ENCODE results near the gene DISC1. TPM values are rescaled to one million over a fixed set of nuclear protein-coding genes. Genes with fewer than 3 reads are reported as not detected.

The DISC1 gene
- total and polyA plus RNA-seq, 2 donors (not counting 3 experiments of a cell fraction or from before 2014, with no cell fraction given), result 3.3 to 14.7 TPM

DNA sequence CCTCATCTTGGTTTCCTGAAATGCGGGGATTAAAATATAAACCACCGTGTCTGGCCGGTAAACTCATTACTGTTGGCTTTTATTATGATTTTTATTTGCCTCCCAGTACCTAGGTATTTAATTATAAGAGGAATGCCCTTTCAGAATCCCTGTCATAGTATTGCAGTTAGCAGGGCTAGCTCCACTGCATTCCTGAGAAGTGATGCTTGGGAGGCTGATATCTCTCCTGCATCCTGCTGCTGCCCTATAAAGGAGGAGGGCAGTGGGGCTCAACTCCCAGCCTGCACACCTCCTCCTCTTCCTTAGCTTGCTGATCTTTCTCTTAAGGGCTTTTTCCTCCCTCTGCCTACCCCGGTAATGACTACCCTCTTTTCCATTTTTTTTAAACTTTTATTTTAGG lies 19.9 kb upstream of the DISC1 start:
- FAIRE-seq, result no peak
- CTCF ChIA-PET, result interaction anchor here (2.0 to 3.4 kb wide), 2 partner anchors 10 to 249 kb away, joined by 10 to 15 read pairs; no protein-coding TSS in a partner anchor
- Histone ChIP-seq H3K4me2 (ENCODE audit: insufficient read depth, low read length) (no peak overlapping the region), H3K27ac (ENCODE audit: insufficient read depth, low read depth, low read length) (no peak overlapping the region), H3K4me3 (replicated peaks in 1 of 3; ENCODE audit: insufficient read depth in 1 of 3, low read depth in 1 of 3, low read length in 3 of 3) (no peak overlapping the region), H3K4me1 (ENCODE audit: control insufficient read depth, extremely low read depth, insufficient read depth, low read length) (peaks cover 7% of the 10 kb centered on the region), H2AFZ (ENCODE audit: low read depth, low read length) (no peak overlapping the region), H4K20me1 (replicated peaks; ENCODE audit: control insufficient read depth, extremely low read depth, insufficient read depth, low read length) (no peaks in the 10 kb centered on the region), H3K9me1 (replicated peaks; ENCODE audit: control insufficient read depth, extremely low read depth, insufficient read depth, low read length) (no peaks in the 10 kb centered on the region), H3K36me3 (ENCODE audit: control insufficient read depth in 2 of 2, extremely low read depth in 1 of 2, insufficient read depth in 2 of 2, low read length in 2 of 2) (no peaks in the 10 kb centered on the region), H3K27me3 (ENCODE audit: control insufficient read depth in 2 of 2, insufficient read depth in 2 of 2, low read length in 2 of 2) (peaks cover 6 to 11% of the 10 kb centered on the region in 2 experiments), H3K9me3 (replicated peaks; ENCODE audit: control insufficient read depth, insufficient read depth, low read length) (no peaks in the 10 kb centered on the region), H3K79me2 (ENCODE audit: control insufficient read depth, insufficient read depth, low read length) (no peaks in the 10 kb centered on the region), H3K9ac (replicated peaks; ENCODE audit: extremely low read depth, insufficient read depth, low read length) (no peak overlapping the region)
- POLR2A ChIA-PET, result no interaction called here
- BruUV-seq (replicated peaks), result no TSS peak
- dilution Hi-C loops (cut with MboI; ENCODE audit: extremely low pct_ligation_motif_present, low sequenced_read_pairs), result no loop called here
- intact Hi-C loops (cut with micrococcal nuclease), result loop anchor here (10.0 kb wide), 1 partner anchor 632 kb away; the partner anchor contains the start of genes ARV1 and TTC13
- TF ChIP-seq JUN (IDR thresholded peaks at IDR 0.05; ENCODE audit: borderline replicate concordance, insufficient read depth, insufficient read length, low read depth) (no peak), POLR2AphosphoS5 (IDR thresholded peaks at IDR 0.05; ENCODE audit: insufficient read depth, low read depth, low read length) (no peak), POLR2A (IDR thresholded peaks at IDR 0.05; ENCODE audit: low read depth, low read length) (no peak), GATA2 (IDR thresholded peaks at IDR 0.05; ENCODE audit: insufficient read depth, insufficient read length, low read depth, low read length) (no peak), MYC (IDR thresholded peaks at IDR 0.05; ENCODE audit: low read depth, low read length) (no peak), FOS (IDR thresholded peaks at IDR 0.05; ENCODE audit: borderline replicate concordance, insufficient read depth, low read length) (no peak), EZH2 (IDR thresholded peaks at IDR 0.05; ENCODE audit: borderline replicate concordance, low read depth, low read length, severe bottlenecking) (no peak)
- TF ChIP-seq, protein P1, sequence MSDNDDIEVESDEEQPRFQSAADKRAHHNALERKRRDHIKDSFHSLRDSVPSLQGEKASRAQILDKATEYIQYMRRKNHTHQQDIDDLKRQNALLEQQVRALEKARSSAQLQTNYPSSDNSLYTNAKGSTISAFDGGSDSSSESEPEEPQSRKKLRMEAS (IDR thresholded peaks at IDR 0.05; ENCODE audit: insufficient read depth, insufficient read length), result no peak
- TF ChIP-seq, protein P2, sequence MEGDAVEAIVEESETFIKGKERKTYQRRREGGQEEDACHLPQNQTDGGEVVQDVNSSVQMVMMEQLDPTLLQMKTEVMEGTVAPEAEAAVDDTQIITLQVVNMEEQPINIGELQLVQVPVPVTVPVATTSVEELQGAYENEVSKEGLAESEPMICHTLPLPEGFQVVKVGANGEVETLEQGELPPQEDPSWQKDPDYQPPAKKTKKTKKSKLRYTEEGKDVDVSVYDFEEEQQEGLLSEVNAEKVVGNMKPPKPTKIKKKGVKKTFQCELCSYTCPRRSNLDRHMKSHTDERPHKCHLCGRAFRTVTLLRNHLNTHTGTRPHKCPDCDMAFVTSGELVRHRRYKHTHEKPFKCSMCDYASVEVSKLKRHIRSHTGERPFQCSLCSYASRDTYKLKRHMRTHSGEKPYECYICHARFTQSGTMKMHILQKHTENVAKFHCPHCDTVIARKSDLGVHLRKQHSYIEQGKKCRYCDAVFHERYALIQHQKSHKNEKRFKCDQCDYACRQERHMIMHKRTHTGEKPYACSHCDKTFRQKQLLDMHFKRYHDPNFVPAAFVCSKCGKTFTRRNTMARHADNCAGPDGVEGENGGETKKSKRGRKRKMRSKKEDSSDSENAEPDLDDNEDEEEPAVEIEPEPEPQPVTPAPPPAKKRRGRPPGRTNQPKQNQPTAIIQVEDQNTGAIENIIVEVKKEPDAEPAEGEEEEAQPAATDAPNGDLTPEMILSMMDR (IDR thresholded peaks at IDR 0.05; ENCODE audit: extremely low read depth in 1 of 2, insufficient read depth in 1 of 2, low read depth in 1 of 2, low read length in 2 of 2), result no peak
- no peak for DNase-seq (ENCODE audit: low read depth, low spot score)
